ENCODE measurements around the gene SHROOM3.

DNA sequence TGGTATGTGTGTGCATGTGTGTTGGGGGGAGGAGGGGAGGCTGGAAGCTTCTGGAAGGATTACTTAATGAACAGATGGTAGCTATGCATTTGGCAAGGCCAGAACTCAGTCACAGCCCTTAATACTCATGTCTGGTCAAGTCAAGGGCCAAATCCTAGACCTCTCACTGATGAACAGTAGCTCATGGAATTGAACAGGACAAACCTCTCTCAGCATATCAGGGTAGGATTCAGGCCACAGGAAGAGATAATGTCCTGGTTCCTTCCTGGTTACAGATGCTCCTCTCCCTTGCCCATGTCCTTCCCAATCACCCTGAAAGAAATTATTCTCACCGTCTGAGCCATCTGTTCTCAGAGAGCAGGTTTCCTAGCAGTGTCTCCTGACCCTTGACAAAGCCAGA lies 297.2 kb downstream of the SHROOM3 start:
- TF ChIP-seq EP300 (IDR thresholded peaks at IDR 0.05; ENCODE audit: borderline replicate concordance), result no peak
- TF ChIP-seq TAF1 (IDR thresholded peaks at IDR 0.05; ENCODE audit: low read depth), result no peak
- no peak for TF ChIP-seq CEBPB (IDR thresholded peaks at IDR 0.05)
- TF ChIP-seq TCF12 (IDR thresholded peaks at IDR 0.05; ENCODE audit: low read depth), result no peak
- TF ChIP-seq ZBTB7A (IDR thresholded peaks at IDR 0.05; ENCODE audit: low read depth), result no peak
- TF ChIP-seq, protein P1, sequence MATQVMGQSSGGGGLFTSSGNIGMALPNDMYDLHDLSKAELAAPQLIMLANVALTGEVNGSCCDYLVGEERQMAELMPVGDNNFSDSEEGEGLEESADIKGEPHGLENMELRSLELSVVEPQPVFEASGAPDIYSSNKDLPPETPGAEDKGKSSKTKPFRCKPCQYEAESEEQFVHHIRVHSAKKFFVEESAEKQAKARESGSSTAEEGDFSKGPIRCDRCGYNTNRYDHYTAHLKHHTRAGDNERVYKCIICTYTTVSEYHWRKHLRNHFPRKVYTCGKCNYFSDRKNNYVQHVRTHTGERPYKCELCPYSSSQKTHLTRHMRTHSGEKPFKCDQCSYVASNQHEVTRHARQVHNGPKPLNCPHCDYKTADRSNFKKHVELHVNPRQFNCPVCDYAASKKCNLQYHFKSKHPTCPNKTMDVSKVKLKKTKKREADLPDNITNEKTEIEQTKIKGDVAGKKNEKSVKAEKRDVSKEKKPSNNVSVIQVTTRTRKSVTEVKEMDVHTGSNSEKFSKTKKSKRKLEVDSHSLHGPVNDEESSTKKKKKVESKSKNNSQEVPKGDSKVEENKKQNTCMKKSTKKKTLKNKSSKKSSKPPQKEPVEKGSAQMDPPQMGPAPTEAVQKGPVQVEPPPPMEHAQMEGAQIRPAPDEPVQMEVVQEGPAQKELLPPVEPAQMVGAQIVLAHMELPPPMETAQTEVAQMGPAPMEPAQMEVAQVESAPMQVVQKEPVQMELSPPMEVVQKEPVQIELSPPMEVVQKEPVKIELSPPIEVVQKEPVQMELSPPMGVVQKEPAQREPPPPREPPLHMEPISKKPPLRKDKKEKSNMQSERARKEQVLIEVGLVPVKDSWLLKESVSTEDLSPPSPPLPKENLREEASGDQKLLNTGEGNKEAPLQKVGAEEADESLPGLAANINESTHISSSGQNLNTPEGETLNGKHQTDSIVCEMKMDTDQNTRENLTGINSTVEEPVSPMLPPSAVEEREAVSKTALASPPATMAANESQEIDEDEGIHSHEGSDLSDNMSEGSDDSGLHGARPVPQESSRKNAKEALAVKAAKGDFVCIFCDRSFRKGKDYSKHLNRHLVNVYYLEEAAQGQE (IDR thresholded peaks at IDR 0.05; ENCODE audit: low read depth), result no peak
- TF ChIP-seq NFIC (IDR thresholded peaks at IDR 0.05), result no peak
- TF ChIP-seq RAD21 (IDR thresholded peaks at IDR 0.05; ENCODE audit: low read depth), result no peak
- TF ChIP-seq, protein P2, sequence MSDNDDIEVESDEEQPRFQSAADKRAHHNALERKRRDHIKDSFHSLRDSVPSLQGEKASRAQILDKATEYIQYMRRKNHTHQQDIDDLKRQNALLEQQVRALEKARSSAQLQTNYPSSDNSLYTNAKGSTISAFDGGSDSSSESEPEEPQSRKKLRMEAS (IDR thresholded peaks at IDR 0.05), result no peak
- TF ChIP-seq FOXM1 (IDR thresholded peaks at IDR 0.05; ENCODE audit: borderline replicate concordance, low read depth), result no peak
- no peak for TF ChIP-seq YY1 (IDR thresholded peaks at IDR 0.05; ENCODE audit: low read depth)

Data from Ishikawa (cell line).